HepG2 (cell line): ENCODE measurements around the gene CPED1. TPM values are rescaled to one million over a fixed set of nuclear protein-coding genes. Genes with fewer than 3 reads are reported as not detected.

Source experiments
- ATAC-seq: fragments of 200-7000 bp; cut with Tn5 transposase; 3 replicates; pipeline ENCODE4 v1.9.1; 2020; ENCODE audit warnings: mild to moderate bottlenecking, moderate library complexity
- BruUV-seq: library from RNA; stranded (reverse); fragments of 400-500 nt; replicated peaks from 2 replicates; lab custom pipeline; 2021; lab: Mats Ljungman, UMichigan
- CTCF ChIA-PET: fragments of 300-600 bp; formaldehyde crosslinking; extraction: SDS; loops from one replicate; lab custom pipeline; 2021; ENCODE audit warnings: low total read pairs, inconsistent platforms, low intra/inter-chr PET ratio; lab: Yijun Ruan, JAX
- POLR2A ChIA-PET: fragments of 350-600 bp; sonication (Branson Sonifier 250); formaldehyde crosslinking; loops from one replicate; lab custom pipeline; 2020; ENCODE audit warnings: antibody characterized with exemption, inconsistent platforms; lab: Yijun Ruan, JAX
- DNase-seq: peaks from one replicate; pipeline ENCODE4 v3.0.0-alpha.2; 2015; ENCODE audit warnings: low spot score
- FAIRE-seq: peaks from 3 replicates; lab custom pipeline; 2011; peaks lifted over from hg19 to GRCh38; lab: Jason Lieb, UNC
- H2AFZ ChIP-seq: one replicate; pipeline ENCODE4 v1.6.1; 2011; ENCODE audit warnings: low read length, inconsistent platforms
- H3K27ac ChIP-seq: fragments of 300-600 bp; 3 replicates; pipeline ENCODE4 v1.8.0; 2011; ENCODE audit warnings: mixed run types, mild to moderate bottlenecking, mixed read lengths, low read length, inconsistent platforms; ENCODE audit not compliant: insufficient read depth; ENCODE audit errors: extremely low read length
- H3K27me3 ChIP-seq, 2 experiments: fragments of 200-600 bp in 1 of 2; 2 replicates in 1 of 2; 3 replicates in 1 of 2; pipeline versions ENCODE4 v1.6.0 to v1.8.0; 2011; ENCODE audit warnings: low read length in 2 of 2, mild to moderate bottlenecking in 2 of 2, moderate library complexity in 2 of 2, inconsistent platforms in 1 of 2; ENCODE audit not compliant: insufficient read depth in 2 of 2, control insufficient read depth in 1 of 2
- H3K36me3 ChIP-seq, 2 experiments: fragments of 200-600 bp in 1 of 2; replicated peaks in 1 of 2; 2 replicates in 1 of 2; 3 replicates in 1 of 2; pipeline versions ENCODE4 v1.5.1 to v1.8.0; 2011; ENCODE audit warnings: low read length in 2 of 2, inconsistent platforms in 1 of 2; ENCODE audit not compliant: insufficient read depth in 2 of 2, control insufficient read depth in 1 of 2
- H3K4me1 ChIP-seq: 2 replicates; pipeline ENCODE4 v1.5.1; 2012; ENCODE audit warnings: low read length, inconsistent platforms; ENCODE audit not compliant: insufficient read depth
- H3K4me2 ChIP-seq: 2 replicates; pipeline ENCODE4 v1.6.0; 2011; ENCODE audit warnings: low read depth, low read length, inconsistent platforms
- H3K4me3 ChIP-seq, 3 experiments: fragments of 200-600 bp in 1 of 3; sonication (generic), shearing (Covaris generic) in 1 of 3; replicated peaks in 1 of 3; 2 replicates each; pipeline ENCODE4 v1.5.1; 2011 to 2016; ENCODE audit warnings: low read length in 3 of 3, inconsistent platforms in 2 of 3, low read depth in 2 of 3, mild to moderate bottlenecking in 2 of 3, control low read depth in 1 of 3, mixed read lengths in 1 of 3; ENCODE audit not compliant: insufficient read depth in 1 of 3
- H3K79me2 ChIP-seq: one replicate; pipeline ENCODE4 v1.6.1; 2011; ENCODE audit warnings: low read length, inconsistent platforms; ENCODE audit not compliant: insufficient read depth
- H3K9ac ChIP-seq: 2 replicates; pipeline ENCODE4 v1.6.0; 2011; ENCODE audit warnings: mild to moderate bottlenecking, low read depth, low read length, inconsistent platforms; ENCODE audit not compliant: insufficient read depth
- H3K9me3 ChIP-seq: 2 replicates; pipeline ENCODE4 v1.5.1; 2012; ENCODE audit warnings: mild to moderate bottlenecking, low read length
- H4K20me1 ChIP-seq: 2 replicates; pipeline ENCODE4 v1.6.0; 2011; ENCODE audit warnings: inconsistent platforms, mild to moderate bottlenecking, low read length, moderate library complexity; ENCODE audit not compliant: insufficient read depth
- FIP1L1 ChIP-seq: fragments of 200-400 bp; formaldehyde crosslinking; IDR thresholded peaks from 2 replicates; pipeline ENCODE4 v1.6.1; 2018; ENCODE audit warnings: low read depth, mild to moderate bottlenecking, low read length, moderate library complexity, borderline replicate concordance; ENCODE audit not compliant: insufficient read depth
- NBN ChIP-seq: fragments of 450-650 bp; conservative IDR thresholded peaks from 2 replicates; pipeline ENCODE4 v1.6.1; 2017
- SMARCC2 ChIP-seq: fragments of 450-650 bp; IDR thresholded peaks from 2 replicates; pipeline ENCODE4 v1.6.1; 2017; ENCODE audit warnings: antibody characterized with exemption, mild to moderate bottlenecking
- SOX5 ChIP-seq: IDR thresholded peaks from 2 replicates; pipeline ENCODE4 v1.6.1; 2016; ENCODE audit warnings: borderline replicate concordance
- TBX2 ChIP-seq: sonication (generic); formaldehyde crosslinking; IDR thresholded peaks from 2 replicates; pipeline ENCODE4 v1.5.0; 2020; ENCODE audit warnings: missing genetic modification reagents, mild to moderate bottlenecking, borderline replicate concordance
- ZBTB38 ChIP-seq: sonication (generic); formaldehyde crosslinking; IDR thresholded peaks from 2 replicates; pipeline ENCODE4 v1.5.1; 2020; ENCODE audit warnings: mild to moderate bottlenecking, missing genetic modification reagents
- ZNF562 ChIP-seq: sonication (generic); formaldehyde crosslinking; IDR thresholded peaks from 2 replicates; pipeline ENCODE4 v1.8.0; 2022; ENCODE audit warnings: missing genetic modification reagents, borderline replicate concordance
- WGBS: methylation state at CpG from one replicate; pipeline ENCODE4 v1.1.6; 2017; ENCODE audit warnings: low lambda C conversion rate; 5-methylcytosine and 5-hydroxymethylcytosine counted together
- in situ Hi-C: cut with HindIII; loops from 2 replicates; pipeline ENCODE4 v1.10.0; 2017; ENCODE audit warnings: low pct_unique_long_range_greater_than_20kb; ENCODE audit not compliant: extremely low pct_ligation_motif_present
- intact Hi-C: fragments of 100-400 bp; cut with micrococcal nuclease; formaldehyde crosslinking; loops from one replicate; pipeline ENCODE4 v1.10.0; 2022; ENCODE audit not compliant: unreplicated experiment
- polyA plus RNA-seq, 8 experiments: library from polyadenylated mRNA; depleted of rRNA in 3 of 8; stranded (reverse) in 7 of 8; unstranded in 1 of 8; fragments of >200 nt; fragmentation: Illumina TruSeq in 4 of 8; extraction: Trizol in 4 of 8; gene quantifications; 2 replicates each; pipeline versions ENCODE4 v1.2.1 to v1.2.3, GENCODE V29; 2011 to 2016; ENCODE audit warnings: low read depth in 4 of 8, missing spikeins in 1 of 8, mixed read lengths in 1 of 8; ENCODE audit not compliant: insufficient read depth in 1 of 8
- total RNA-seq, 5 experiments: library from RNA; depleted of rRNA; stranded (reverse); fragments of >200 nt; fragmentation: Illumina TruSeq; extraction: Trizol; gene quantifications; 2 replicates each; pipeline ENCODE4 v1.2.3, GENCODE V29; 2016; ENCODE audit warnings: low read depth in 1 of 5
- TF ChIP-seq, protein P1 (sequence below): sonication (generic); formaldehyde crosslinking; IDR thresholded peaks from 2 replicates; pipeline ENCODE4 v1.9.0; 2022; ENCODE audit warnings: low read depth, missing genetic modification reagents
- TF ChIP-seq, protein P2 (sequence below): IDR thresholded peaks from 2 replicates; pipeline ENCODE4 v1.6.1; 2012; ENCODE audit warnings: low read depth, low read length, improper control_type of control experiment
- TF ChIP-seq, protein P3 (sequence below): sonication (generic); formaldehyde crosslinking; conservative IDR thresholded peaks from 2 replicates; pipeline ENCODE4 v1.8.0; 2022; ENCODE audit warnings: missing genetic modification reagents
- TF ChIP-seq, protein P4 (sequence below): sonication (generic); formaldehyde crosslinking; IDR thresholded peaks from 2 replicates; pipeline ENCODE4 v1.8.0; 2023; ENCODE audit warnings: mild to moderate bottlenecking, missing genetic modification reagents
- TF ChIP-seq, protein P5 (sequence below): IDR thresholded peaks from 2 replicates; pipeline ENCODE4 v1.6.1; 2018; ENCODE audit warnings: missing genetic modification reagents, mild to moderate bottlenecking, missing compliant biosample characterization

CPED1 gene
- total and polyA plus RNA-seq, 2 of the 13 experiments (the other 11 are each of a cell fraction or from before 2014, with no cell fraction given), result 11.5 to 27.0 TPM

DNA sequence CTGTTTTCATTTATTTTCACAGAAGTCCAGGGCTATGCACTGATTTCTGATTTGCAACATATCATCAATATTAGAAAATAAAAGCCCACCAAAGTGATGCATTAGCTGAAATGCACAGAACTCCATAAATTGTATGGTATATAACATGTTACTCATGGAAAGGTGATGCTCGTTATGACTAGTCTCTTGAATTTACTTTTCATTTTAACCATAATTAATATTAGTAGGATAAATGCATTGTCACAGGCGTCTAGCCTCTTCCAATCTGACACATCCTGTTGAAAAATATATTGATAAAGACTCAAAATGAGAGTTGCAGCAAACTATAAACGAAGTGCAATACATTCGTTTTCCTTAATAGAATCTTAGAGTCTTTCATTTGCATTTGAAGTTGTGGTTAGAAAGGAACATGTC is 92.4 kb downstream of the CPED1 start:
- no peak overlapping the region for H3K4me3 ChIP-seq
- TF ChIP-seq FIP1L1 (no peak), NBN (no peak), SOX5 (CRISPR knock-in tag) (no peak), TBX2 (CRISPR knock-in tag) (no peak), ZNF562 (CRISPR knock-in tag) (no peak), SMARCC2 (no peak), ZBTB38 (CRISPR knock-in tag) (no peak)
- TF ChIP-seq, protein P1, sequence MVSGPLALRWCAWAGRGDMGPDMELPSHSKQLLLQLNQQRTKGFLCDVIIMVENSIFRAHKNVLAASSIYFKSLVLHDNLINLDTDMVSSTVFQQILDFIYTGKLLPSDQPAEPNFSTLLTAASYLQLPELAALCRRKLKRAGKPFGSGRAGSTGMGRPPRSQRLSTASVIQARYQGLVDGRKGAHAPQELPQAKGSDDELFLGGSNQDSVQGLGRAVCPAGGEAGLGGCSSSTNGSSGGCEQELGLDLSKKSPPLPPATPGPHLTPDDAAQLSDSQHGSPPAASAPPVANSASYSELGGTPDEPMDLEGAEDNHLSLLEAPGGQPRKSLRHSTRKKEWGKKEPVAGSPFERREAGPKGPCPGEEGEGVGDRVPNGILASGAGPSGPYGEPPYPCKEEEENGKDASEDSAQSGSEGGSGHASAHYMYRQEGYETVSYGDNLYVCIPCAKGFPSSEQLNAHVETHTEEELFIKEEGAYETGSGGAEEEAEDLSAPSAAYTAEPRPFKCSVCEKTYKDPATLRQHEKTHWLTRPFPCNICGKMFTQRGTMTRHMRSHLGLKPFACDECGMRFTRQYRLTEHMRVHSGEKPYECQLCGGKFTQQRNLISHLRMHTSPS (CRISPR knock-in tag), result no peak
- TF ChIP-seq, protein P2, sequence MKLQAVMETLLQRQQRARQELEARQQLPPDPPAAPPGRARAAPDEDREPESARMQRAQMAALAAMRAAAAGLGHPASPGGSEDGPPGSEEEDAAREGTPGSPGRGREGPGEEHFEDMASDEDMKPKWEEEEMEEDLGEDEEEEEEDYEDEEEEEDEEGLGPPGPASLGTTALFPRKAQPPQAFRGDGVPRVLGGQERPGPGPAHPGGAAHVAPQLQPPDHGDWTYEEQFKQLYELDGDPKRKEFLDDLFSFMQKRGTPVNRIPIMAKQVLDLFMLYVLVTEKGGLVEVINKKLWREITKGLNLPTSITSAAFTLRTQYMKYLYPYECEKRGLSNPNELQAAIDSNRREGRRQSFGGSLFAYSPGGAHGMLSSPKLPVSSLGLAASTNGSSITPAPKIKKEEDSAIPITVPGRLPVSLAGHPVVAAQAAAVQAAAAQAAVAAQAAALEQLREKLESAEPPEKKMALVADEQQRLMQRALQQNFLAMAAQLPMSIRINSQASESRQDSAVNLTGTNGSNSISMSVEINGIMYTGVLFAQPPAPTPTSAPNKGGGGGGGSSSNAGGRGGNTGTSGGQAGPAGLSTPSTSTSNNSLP, result no peak
- TF ChIP-seq, protein P3, sequence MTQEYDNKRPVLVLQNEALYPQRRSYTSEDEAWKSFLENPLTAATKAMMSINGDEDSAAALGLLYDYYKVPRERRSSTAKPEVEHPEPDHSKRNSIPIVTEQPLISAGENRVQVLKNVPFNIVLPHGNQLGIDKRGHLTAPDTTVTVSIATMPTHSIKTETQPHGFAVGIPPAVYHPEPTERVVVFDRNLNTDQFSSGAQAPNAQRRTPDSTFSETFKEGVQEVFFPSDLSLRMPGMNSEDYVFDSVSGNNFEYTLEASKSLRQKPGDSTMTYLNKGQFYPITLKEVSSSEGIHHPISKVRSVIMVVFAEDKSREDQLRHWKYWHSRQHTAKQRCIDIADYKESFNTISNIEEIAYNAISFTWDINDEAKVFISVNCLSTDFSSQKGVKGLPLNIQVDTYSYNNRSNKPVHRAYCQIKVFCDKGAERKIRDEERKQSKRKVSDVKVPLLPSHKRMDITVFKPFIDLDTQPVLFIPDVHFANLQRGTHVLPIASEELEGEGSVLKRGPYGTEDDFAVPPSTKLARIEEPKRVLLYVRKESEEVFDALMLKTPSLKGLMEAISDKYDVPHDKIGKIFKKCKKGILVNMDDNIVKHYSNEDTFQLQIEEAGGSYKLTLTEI (CRISPR knock-in tag), result no peak
- TF ChIP-seq, protein P4, sequence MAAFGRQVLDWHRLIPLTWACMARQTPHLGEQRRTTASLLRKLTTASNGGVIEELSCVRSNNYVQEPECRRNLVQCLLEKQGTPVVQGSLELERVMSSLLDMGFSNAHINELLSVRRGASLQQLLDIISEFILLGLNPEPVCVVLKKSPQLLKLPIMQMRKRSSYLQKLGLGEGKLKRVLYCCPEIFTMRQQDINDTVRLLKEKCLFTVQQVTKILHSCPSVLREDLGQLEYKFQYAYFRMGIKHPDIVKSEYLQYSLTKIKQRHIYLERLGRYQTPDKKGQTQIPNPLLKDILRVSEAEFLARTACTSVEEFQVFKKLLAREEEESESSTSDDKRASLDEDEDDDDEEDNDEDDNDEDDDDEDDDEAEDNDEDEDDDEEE (CRISPR knock-in tag), result no peak
- TF ChIP-seq, protein P5, sequence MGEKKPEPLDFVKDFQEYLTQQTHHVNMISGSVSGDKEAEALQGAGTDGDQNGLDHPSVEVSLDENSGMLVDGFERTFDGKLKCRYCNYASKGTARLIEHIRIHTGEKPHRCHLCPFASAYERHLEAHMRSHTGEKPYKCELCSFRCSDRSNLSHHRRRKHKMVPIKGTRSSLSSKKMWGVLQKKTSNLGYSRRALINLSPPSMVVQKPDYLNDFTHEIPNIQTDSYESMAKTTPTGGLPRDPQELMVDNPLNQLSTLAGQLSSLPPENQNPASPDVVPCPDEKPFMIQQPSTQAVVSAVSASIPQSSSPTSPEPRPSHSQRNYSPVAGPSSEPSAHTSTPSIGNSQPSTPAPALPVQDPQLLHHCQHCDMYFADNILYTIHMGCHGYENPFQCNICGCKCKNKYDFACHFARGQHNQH (CRISPR knock-in tag), result no peak
- BruUV-seq, result no TSS peak
- in situ Hi-C loops (loop anchor here (5.0 kb wide), 1 partner anchor 94 kb away; the partner anchor contains the start of gene CPED1), intact Hi-C loops (loop anchor here (1.0 kb wide), 4 partner anchors 93 to 289 kb away; partner anchors contain the start of gene CPED1)
- FAIRE-seq (no peak), DNase-seq (no peak), ATAC-seq (no peak)
- H3K79me2 ChIP-seq, result no peaks in the 10 kb centered on the region
- H3K36me3 ChIP-seq, result no peaks in the 10 kb centered on the region
- H3K27me3 ChIP-seq, result no peaks in the 10 kb centered on the region
- H4K20me1 ChIP-seq, result no peaks in the 10 kb centered on the region
- CTCF ChIA-PET, result interaction anchor here (2.1 to 3.5 kb wide), 2 partner anchors 93 to 275 kb away, joined by 19 to 40 read pairs; partner anchors contain the start of gene CPED1
- no peak overlapping the region for H2AFZ ChIP-seq
- H3K4me1 ChIP-seq, result peaks cover 11% of the 10 kb centered on the region
- H3K9ac ChIP-seq, result no peak overlapping the region
- WGBS, result 55% methylated on average over 4 of the region's 4 CpGs
- H3K4me2 ChIP-seq, result no peak overlapping the region
- H3K27ac ChIP-seq, result no peak overlapping the region
- POLR2A ChIA-PET, result no interaction called here
- no peaks in the 10 kb centered on the region for H3K9me3 ChIP-seq
